Measurements from ENCODE around the gene JAK3. TPM values are rescaled to one million over a fixed set of nuclear protein-coding genes. Genes with fewer than 3 reads are reported as not detected.
A peak's percentile ranks its signal among the peaks of the same experiment; 100 is the strongest.

JAK3 gene
- total RNA-seq, 1 donor = 7.8 TPM

DNA sequence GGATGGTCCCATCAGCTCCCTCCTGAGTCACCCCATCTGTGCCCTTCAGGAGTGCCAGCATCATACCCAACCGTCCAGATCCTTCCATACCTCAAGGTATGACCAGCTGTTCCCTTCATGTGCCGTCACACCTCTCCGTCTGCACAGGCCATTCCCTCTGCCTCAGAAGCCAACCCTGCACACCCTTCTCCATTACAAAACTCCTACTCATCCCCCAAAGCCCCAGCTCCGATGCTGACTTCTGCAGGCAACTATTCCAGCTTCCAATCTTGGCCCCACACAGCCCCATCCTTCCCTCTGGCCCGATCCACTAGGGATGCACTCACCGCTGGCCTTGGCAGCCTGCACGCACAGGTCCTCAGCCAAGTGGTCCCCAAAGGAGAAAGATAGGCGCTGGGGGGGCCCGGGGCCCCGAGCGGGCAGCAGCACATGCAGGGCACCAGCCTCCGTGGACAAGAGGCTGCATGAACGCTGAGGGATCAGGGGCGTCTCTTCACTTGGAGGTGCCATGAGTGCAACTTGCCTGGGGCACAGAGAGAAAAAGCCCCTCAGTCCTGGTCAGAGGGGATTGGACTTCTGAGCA lies 3.8 kb downstream of the JAK3 start:
- H3K4me3 ChIP-seq (ENCODE audit: low read depth, low read length) = no peak overlapping the region
- no peak for DNase-seq (ENCODE audit: low read depth)
- TF ChIP-seq, protein P1, sequence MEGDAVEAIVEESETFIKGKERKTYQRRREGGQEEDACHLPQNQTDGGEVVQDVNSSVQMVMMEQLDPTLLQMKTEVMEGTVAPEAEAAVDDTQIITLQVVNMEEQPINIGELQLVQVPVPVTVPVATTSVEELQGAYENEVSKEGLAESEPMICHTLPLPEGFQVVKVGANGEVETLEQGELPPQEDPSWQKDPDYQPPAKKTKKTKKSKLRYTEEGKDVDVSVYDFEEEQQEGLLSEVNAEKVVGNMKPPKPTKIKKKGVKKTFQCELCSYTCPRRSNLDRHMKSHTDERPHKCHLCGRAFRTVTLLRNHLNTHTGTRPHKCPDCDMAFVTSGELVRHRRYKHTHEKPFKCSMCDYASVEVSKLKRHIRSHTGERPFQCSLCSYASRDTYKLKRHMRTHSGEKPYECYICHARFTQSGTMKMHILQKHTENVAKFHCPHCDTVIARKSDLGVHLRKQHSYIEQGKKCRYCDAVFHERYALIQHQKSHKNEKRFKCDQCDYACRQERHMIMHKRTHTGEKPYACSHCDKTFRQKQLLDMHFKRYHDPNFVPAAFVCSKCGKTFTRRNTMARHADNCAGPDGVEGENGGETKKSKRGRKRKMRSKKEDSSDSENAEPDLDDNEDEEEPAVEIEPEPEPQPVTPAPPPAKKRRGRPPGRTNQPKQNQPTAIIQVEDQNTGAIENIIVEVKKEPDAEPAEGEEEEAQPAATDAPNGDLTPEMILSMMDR (IDR thresholded peaks at IDR 0.05; ENCODE audit: insufficient read depth, low read depth, low read length) = no peak

DNA sequence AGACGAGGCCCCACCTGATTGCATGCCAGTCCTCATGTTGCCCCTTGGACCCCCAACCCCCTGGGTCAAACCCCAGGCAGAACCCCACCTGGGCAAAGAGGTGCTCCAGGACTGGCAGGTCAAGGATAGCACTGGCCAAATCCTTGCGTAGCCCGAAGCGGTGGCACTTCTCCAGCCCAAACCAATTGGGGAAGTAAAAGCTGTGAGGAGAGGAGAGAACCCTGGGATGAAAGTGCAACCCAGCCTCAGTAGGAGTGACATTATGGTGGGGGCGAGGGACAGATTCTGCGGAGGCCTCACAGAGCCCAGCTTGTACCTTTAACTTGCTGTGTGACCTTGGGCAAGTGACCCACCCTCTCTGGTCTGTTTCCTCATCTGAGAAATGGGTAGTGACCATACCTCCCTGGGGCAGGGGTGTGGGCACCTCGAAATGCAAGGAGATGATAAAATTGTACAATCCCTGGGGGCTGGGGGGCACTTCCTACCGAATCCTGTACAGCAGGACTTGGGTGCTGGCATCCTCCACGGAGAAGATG lies 4.4 kb downstream of the JAK3 start:
- H3K4me3 ChIP-seq (ENCODE audit: low read depth, low read length) = no peak overlapping the region
- TF ChIP-seq, protein P1 (IDR thresholded peaks at IDR 0.05; ENCODE audit: insufficient read depth, low read depth, low read length) = no peak
- no peak for DNase-seq (ENCODE audit: low read depth)

DNA sequence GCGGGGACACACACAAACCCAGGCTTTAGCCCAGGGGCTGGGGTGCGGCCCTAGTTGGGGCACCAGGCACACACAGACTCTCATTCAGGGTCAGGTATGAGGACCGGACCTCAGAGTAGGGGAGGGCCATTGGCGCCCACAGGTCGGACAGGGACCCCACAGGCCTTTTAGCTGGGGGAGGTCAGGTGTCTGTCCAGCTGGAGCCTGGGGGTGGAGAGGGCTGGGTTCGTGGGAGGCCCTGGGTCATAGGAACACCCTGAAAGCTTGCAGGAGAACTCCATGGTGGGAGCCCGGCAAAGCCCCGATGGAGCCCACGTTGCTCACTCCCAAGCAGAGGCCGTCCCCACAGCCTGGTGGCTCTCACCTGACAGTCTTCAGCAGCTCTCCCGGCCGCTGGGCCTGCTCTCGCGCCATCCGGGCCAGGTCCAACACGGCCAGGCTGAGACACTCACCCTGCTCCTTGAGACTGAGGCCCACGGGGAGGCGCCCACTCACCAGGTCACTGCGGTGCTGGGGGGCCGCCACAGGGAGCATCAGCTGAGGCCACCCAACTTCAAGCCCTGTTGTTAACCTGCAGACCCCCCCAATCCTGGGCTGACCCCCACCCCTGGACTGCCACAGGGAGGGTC lies 5.0 kb downstream of the JAK3 start:
- H3K4me3 ChIP-seq (ENCODE audit: low read depth, low read length) = peak overlapping the region; percentile 27
- no peak for DNase-seq (ENCODE audit: low read depth)
- TF ChIP-seq, protein P1 (IDR thresholded peaks at IDR 0.05; ENCODE audit: insufficient read depth, low read depth, low read length) = no peak

DNA sequence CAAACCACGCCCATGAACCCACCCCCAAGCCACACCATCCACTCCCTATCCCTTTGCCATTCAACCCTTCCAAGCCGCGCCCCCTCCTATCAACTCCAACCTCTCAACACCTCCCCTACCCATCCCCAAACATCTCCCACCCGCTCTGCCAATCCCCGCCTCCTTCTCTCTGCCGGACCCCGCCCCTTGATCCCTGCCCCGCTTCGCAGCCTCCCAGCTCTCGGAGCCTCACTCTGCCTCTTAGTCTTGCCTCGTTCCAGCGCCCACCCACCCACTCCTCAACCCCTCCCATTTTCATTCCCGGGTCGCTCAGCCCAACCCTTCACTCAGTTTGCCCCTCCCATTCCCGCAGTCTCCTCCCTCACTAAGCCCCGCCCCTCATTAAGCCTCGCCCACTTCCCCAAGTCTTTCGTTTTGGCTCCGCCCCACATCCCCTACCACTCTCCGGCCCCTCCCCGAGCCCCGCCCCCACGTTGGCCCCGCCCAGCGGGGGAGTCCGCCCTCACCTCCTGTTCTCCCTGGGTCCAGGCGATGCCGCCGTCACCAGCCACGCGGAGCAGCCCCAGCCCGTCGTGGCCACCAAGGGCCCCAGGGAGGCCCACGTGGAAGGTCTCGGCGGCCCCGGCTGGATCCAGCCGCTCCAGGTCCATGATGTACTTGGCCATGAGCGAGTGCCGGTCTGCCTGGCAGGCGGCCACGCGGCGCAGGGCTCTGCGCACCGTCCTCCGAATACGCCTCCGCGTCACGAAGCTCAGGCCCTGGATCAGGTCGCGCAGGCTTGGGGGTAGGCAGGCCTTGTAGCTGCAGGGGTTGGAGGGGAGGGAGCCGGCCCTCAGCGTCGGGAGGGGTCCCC lies 5.7 kb downstream of the JAK3 start:
- TF ChIP-seq, protein P1 (IDR thresholded peaks at IDR 0.05; ENCODE audit: insufficient read depth, low read depth, low read length) = no peak
- peak overlapping the region; percentile 33 for H3K4me3 ChIP-seq (ENCODE audit: low read depth, low read length)
- peak; percentile 74 for DNase-seq (ENCODE audit: low read depth)

DNA sequence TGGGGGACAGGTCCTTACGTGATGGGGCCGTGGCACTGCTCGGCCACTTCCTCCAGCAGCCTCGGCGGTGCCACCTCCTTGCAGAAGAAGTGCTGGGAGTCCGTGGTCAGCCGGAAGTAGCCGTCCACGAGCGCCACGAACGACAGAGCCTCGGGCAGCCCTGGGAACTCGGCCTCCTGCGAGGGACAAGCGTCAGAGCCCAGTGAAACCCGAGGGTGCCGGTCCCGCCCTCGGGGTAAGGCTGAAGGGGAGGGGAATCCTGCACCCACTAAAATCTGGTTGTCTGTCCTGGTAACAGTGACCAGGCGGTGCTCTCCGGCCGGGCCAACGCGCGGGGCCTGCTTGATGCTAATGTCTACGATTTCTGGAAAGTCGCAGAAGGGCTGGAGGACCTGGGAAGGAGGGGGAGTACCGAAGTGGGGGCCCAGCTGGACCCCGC lies 6.4 kb downstream of the JAK3 start:
- DNase-seq (ENCODE audit: low read depth) = peak; percentile 49
- peak overlapping the region; percentile 33 for H3K4me3 ChIP-seq (ENCODE audit: low read depth, low read length)
- TF ChIP-seq, protein P1 (IDR thresholded peaks at IDR 0.05; ENCODE audit: insufficient read depth, low read depth, low read length) = no peak

DNA sequence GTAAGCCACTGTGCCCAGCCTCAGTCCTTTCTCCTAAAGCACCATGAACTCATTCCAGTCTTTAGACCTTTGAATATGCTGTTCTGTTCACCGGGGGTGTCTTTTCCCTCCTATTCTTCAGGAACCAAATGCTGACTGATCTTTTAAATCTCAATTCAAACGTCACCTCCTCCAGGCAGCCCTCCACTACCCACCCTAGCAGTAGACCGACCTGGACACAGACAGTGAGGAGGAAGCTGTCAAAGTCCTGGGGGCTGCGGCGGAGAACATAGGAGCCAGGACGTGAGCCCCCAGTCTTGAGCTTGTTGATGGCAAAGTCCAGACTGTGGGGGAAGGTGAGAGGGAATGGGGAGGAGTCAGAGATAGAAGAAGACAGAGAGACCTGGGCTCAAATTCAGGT lies 7.8 kb downstream of the JAK3 start:
- no peak for DNase-seq (ENCODE audit: low read depth)
- TF ChIP-seq, protein P1 (IDR thresholded peaks at IDR 0.05; ENCODE audit: insufficient read depth, low read depth, low read length) = no peak
- H3K4me3 ChIP-seq (ENCODE audit: low read depth, low read length) = no peak overlapping the region
